ENCODE results near the gene PNPLA3. TPM values are rescaled to one million over a fixed set of nuclear protein-coding genes. Genes with fewer than 3 reads are reported as not detected.

The PNPLA3 gene
- total and polyA plus RNA-seq, 2 of the 4 experiments (the other 2 are of a cell fraction): 3.6 to 7.5 TPM

- Histone ChIP-seq H4K5ac (ENCODE audit: low read depth, low read length) (no peak overlapping the region), H2BK15ac (ENCODE audit: low read depth, low read length) (no peak overlapping the region), H3K27me3 (ENCODE audit: control insufficient read depth, insufficient read depth, low read length) (peaks cover 20% of the 10 kb centered on the region), H2AFZ (replicated peaks; ENCODE audit: low read length, poor library complexity) (no peak overlapping the region), H3K36me3 (ENCODE audit: control insufficient read depth, insufficient read depth, low read length) (no peaks in the 10 kb centered on the region), H3K4me2 (ENCODE audit: low read depth, low read length) (no peak overlapping the region), H3K4me1 (ENCODE audit: control insufficient read depth, insufficient read depth, low read length) (no peaks in the 10 kb centered on the region), H3K79me1 (ENCODE audit: low read depth in 1 of 2, low read length in 2 of 2) (no peaks in the 10 kb centered on the region), H3K9ac (ENCODE audit: low read depth, low read length) (no peak overlapping the region), H3K14ac (replicated peaks; ENCODE audit: low read depth, low read length) (no peak overlapping the region), H3K4me3 (ENCODE audit: insufficient read depth, low read depth, low read length) (no peak overlapping the region), H3K23ac (ENCODE audit: low read depth, low read length) (no peak overlapping the region), H2BK5ac (ENCODE audit: low read depth, low read length, poor library complexity, severe bottlenecking) (no peak overlapping the region), H4K91ac (ENCODE audit: insufficient read depth, low read depth, low read length) (no peak overlapping the region), H3K18ac (ENCODE audit: low read depth, low read length) (no peak overlapping the region), H4K8ac (ENCODE audit: low read depth in 2 of 2, low read length in 2 of 2) (no peak overlapping the region), H2BK20ac (ENCODE audit: low read depth, low read length) (no peak overlapping the region), H3K9me3 (ENCODE audit: control insufficient read depth, insufficient read depth, low read length) (no peaks in the 10 kb centered on the region), H2AK5ac (ENCODE audit: low read depth, low read length) (no peak overlapping the region), H3K27ac (ENCODE audit: insufficient read depth, low read length) (no peak overlapping the region), H3K4ac (ENCODE audit: low read depth, low read length) (no peak overlapping the region), H3K56ac (ENCODE audit: extremely low read depth, insufficient read depth, low read length) (no peak overlapping the region), H2AK9ac (replicated peaks; ENCODE audit: low read depth, low read length, poor library complexity) (no peak overlapping the region), H3K9me1 (ENCODE audit: insufficient read depth, low read length) (no peaks in the 10 kb centered on the region), H4K20me1 (ENCODE audit: insufficient read depth, low read length) (no peaks in the 10 kb centered on the region), H2BK120ac (ENCODE audit: low read depth, low read length) (no peak overlapping the region)
- WGBS, 2 experiments (ENCODE audit: extremely low coverage in 2 of 2, insufficient read length in 1 of 2): no CpG with 5 or more reads among the region's 5 CpGs
- CTCF ChIA-PET: interaction anchor here (0.6 to 1.3 kb wide), 3 partner anchors 8 to 551 kb away, joined by 3 to 4 read pairs (median 3); no protein-coding TSS in a partner anchor
- POLR2A ChIA-PET (ENCODE audit: unreplicated experiment): no interaction called here
- TF ChIP-seq USF2 (IDR thresholded peaks at IDR 0.05; ENCODE audit: low read depth, low read length): no peak
- no TSS peak for BruUV-seq (replicated peaks)
- no peak for ATAC-seq (ENCODE audit: low read depth)
- in situ Hi-C loops (cut with MboI; ENCODE audit: low sequenced_read_pairs) (no loop called here), intact Hi-C loops (cut with micrococcal nuclease) (no loop called here), dilution Hi-C loops (cut with HindIII; ENCODE audit: low sequenced_read_pairs, unreplicated experiment) (no loop called here)
- DNase-seq: no peak
These were observed 46.6 kb upstream of the PNPLA3 start for GRCh38 chr22:43876866-43877509.
